Kidney (tissue), 14 donors: ENCODE results near the gene AGBL5. TPM values are rescaled to one million over a fixed set of nuclear protein-coding genes. Genes with fewer than 3 reads are reported as not detected.

ENCODE experiments used
- DNase-seq, 5 donors: peaks; one replicate each; pipeline ENCODE4 v3.0.0-alpha.2; 2013 to 2020
- FAIRE-seq: peaks from 2 replicates; lab custom pipeline; 2012; peaks lifted over from hg19 to GRCh38; lab: Jason Lieb, UNC
- H3K27ac ChIP-seq, 2 donors: one replicate each; pipeline ENCODE4 v1.7.0; 2013; ENCODE audit warnings: low read depth in 2 of 2, low read length in 2 of 2, inconsistent platforms in 1 of 2
- H3K27me3 ChIP-seq: one replicate; pipeline ENCODE4 v1.7.1; 2013; ENCODE audit warnings: low read length, inconsistent platforms; ENCODE audit not compliant: control insufficient read depth, insufficient read depth
- H3K36me3 ChIP-seq, 3 donors: one replicate each; pipeline versions ENCODE4 v1.7.0 to v1.7.1; 2013; ENCODE audit warnings: low read length in 3 of 3, control low read depth in 1 of 3, inconsistent platforms in 1 of 3; ENCODE audit not compliant: insufficient read depth in 3 of 3, control insufficient read depth in 2 of 3
- H3K4me1 ChIP-seq, 3 donors: one replicate each; pipeline versions ENCODE4 v1.7.0 to v1.7.1; 2013; ENCODE audit warnings: low read length in 3 of 3, inconsistent platforms in 1 of 3, low read depth in 1 of 3; ENCODE audit not compliant: control insufficient read depth in 2 of 3, insufficient read depth in 2 of 3
- H3K4me3 ChIP-seq, 3 donors: one replicate each; pipeline versions ENCODE4 v1.7.0 to v1.8.1; 2013; ENCODE audit warnings: low read length in 3 of 3, control low read depth in 1 of 3, inconsistent platforms in 1 of 3
- H3K9ac ChIP-seq, 3 donors: one replicate each; pipeline versions ENCODE4 v1.7.0 to v1.7.1; 2013; ENCODE audit warnings: low read length in 3 of 3, control low read depth in 1 of 3, inconsistent platforms in 1 of 3
- H3K9me3 ChIP-seq, 3 donors: one replicate each; pipeline versions ENCODE4 v1.7.0 to v1.7.1; 2013; ENCODE audit warnings: low read length in 3 of 3, control low read depth in 1 of 3, inconsistent platforms in 1 of 3; ENCODE audit not compliant: control insufficient read depth in 2 of 3, insufficient read depth in 1 of 3
- intact Hi-C: fragments of 100-400 bp; cut with DNase I; formaldehyde crosslinking; loops from one replicate; pipeline ENCODE4 v1.11.1; 2022
- polyA plus RNA-seq: library from polyadenylated mRNA; stranded (reverse); fragments of 350-450 nt; fragmentation: Illumina TruSeq; extraction: RNeasy Lipid Tissue Mini Kit (QIAGEN cat#74804); gene quantifications from one replicate; pipeline ENCODE4 v1.2.3, GENCODE V29; 2014; ENCODE audit warnings: low read depth, low replicate concordance; ENCODE audit not compliant: insufficient read depth
- total RNA-seq: library from RNA; stranded (reverse); fragmentation: NEBNext Ultra II Directional; extraction: Animal tissue kit (Norgen Biotek cat#: 25700); gene quantifications from one replicate; pipeline ENCODE4 v1.2.1, GENCODE V29; 2021
- TF ChIP-seq, protein P1 (sequence below): IDR thresholded peaks from 3 replicates; pipeline ENCODE4 v1.5.1; 2012; ENCODE audit warnings: mild to moderate bottlenecking, moderate library complexity, borderline replicate concordance; ENCODE audit not compliant: insufficient read depth; ENCODE audit errors: extremely low read depth
- donor health status: control.
- donor health status: control.
- donor health status: control.
- donor health status: control.
- donor health status: control.
- donor health status: DM: yes; HTN: yes; CAD: no.
- donor health status: Normal renal cell carcinoma (clear cell type).

Gene AGBL5
- total and polyA plus RNA-seq, 2 donors from 2014 or later, result 33.4 to 36.5 TPM

- H3K4me1 ChIP-seq, result peaks cover 2 to 10% (median 2%) of the 10 kb centered on the region in 3 donors
- FAIRE-seq (no peak), DNase-seq (no peak)
- intact Hi-C loops, result no loop called here
- H3K9me3 ChIP-seq, result no peaks in the 10 kb centered on the region
- H3K27ac ChIP-seq, result no peak overlapping the region
- TF ChIP-seq, protein P1, sequence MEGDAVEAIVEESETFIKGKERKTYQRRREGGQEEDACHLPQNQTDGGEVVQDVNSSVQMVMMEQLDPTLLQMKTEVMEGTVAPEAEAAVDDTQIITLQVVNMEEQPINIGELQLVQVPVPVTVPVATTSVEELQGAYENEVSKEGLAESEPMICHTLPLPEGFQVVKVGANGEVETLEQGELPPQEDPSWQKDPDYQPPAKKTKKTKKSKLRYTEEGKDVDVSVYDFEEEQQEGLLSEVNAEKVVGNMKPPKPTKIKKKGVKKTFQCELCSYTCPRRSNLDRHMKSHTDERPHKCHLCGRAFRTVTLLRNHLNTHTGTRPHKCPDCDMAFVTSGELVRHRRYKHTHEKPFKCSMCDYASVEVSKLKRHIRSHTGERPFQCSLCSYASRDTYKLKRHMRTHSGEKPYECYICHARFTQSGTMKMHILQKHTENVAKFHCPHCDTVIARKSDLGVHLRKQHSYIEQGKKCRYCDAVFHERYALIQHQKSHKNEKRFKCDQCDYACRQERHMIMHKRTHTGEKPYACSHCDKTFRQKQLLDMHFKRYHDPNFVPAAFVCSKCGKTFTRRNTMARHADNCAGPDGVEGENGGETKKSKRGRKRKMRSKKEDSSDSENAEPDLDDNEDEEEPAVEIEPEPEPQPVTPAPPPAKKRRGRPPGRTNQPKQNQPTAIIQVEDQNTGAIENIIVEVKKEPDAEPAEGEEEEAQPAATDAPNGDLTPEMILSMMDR, result no peak
- no peak overlapping the region for H3K9ac ChIP-seq
- no peak overlapping the region for H3K4me3 ChIP-seq
- H3K27me3 ChIP-seq, result no peaks in the 10 kb centered on the region
- H3K36me3 ChIP-seq, result peaks cover 3 to 34% (median 14%) of the 10 kb centered on the region in 3 donors
Observed at GRCh38 chr2:27054721-27055120, 3.3 kb downstream of the AGBL5 start.

DNA sequence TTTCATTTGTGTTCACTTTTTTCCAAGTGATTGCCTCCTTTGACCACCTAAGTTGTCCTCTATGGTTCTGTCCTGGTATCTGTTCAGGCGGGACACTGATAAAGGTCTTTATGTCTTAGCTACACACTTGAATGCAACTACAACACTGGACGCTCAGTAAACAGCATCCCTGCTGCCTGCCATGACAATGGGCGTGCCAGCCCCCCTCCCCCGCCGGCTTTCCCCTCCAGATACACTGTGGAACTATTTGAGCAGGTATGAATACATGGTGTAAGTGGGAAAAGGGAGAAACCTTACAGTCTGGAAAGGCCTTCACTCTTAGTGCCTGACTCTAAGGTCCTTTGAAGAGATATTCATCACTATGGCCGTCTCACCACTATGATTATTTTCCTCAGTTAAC lies 5.7 kb downstream of the AGBL5 start:
- FAIRE-seq (no peak), DNase-seq (no peak)
- H3K9ac ChIP-seq, result no peak overlapping the region
- no peak overlapping the region for H3K27ac ChIP-seq
- peaks cover 0 to under 1% (median 0%) of the 10 kb centered on the region in 3 donors for H3K4me1 ChIP-seq
- intact Hi-C loops, result no loop called here
- peaks cover 3 to 34% (median 14%) of the 10 kb centered on the region in 3 donors for H3K36me3 ChIP-seq
- TF ChIP-seq, protein P1, result no peak
- H3K4me3 ChIP-seq, result no peak overlapping the region
- no peaks in the 10 kb centered on the region for H3K9me3 ChIP-seq
- no peaks in the 10 kb centered on the region for H3K27me3 ChIP-seq

- no peak overlapping the region for H3K4me3 ChIP-seq
- H3K36me3 ChIP-seq, result peaks cover 3 to 34% (median 14%) of the 10 kb centered on the region in 3 donors
- TF ChIP-seq, protein P1, result no peak
- no peaks in the 10 kb centered on the region for H3K4me1 ChIP-seq
- no peak for FAIRE-seq
- no peak overlapping the region for H3K9ac ChIP-seq
- DNase-seq, result no peak
- no peaks in the 10 kb centered on the region for H3K9me3 ChIP-seq
- no peaks in the 10 kb centered on the region for H3K27me3 ChIP-seq
- H3K27ac ChIP-seq, result no peak overlapping the region
- intact Hi-C loops, result no loop called here
Observed at GRCh38 chr2:27058210-27058609, 6.7 kb downstream of the AGBL5 start.
